PC-9 (cell line): ENCODE measurements around the gene TCF3. TPM values are rescaled to one million over a fixed set of nuclear protein-coding genes. Genes with fewer than 3 reads are reported as not detected.

ENCODE experiments used
- BruUV-seq: library from RNA; stranded (reverse); fragments of 400-500 nt; replicated peaks from 2 replicates; lab custom pipeline; 2021; lab: Mats Ljungman, UMichigan
- CTCF ChIA-PET: fragments of 300-600 bp; sonication (Branson Sonifier 250); formaldehyde crosslinking; loops from one replicate; lab custom pipeline; 2022; ENCODE audit warnings: antibody characterized with exemption; lab: Charles Lee
- POLR2A ChIA-PET: fragments of 300-600 bp; sonication (Branson Sonifier 250); formaldehyde crosslinking; loops from one replicate; lab custom pipeline; 2022; ENCODE audit warnings: antibody characterized with exemption; ENCODE audit not compliant: unreplicated experiment; lab: Charles Lee
- DNase-seq, 2 experiments: peaks; one replicate each; pipeline versions ENCODE4 v3.0.0 to v3.0.0-alpha.2; 2015 to 2022; ENCODE audit warnings: mixed read lengths in 1 of 2
- H2AFZ ChIP-seq: fragments of 200-600 bp; sonication (generic); 2 replicates; pipeline ENCODE4 v1.8.1; 2017; ENCODE audit warnings: antibody characterized with exemption
- H3F3A ChIP-seq: fragments of 200-600 bp; sonication (generic); 2 replicates; pipeline ENCODE4 v1.8.1; 2017; ENCODE audit warnings: antibody characterized with exemption, mild to moderate bottlenecking, low read depth; ENCODE audit not compliant: insufficient read depth
- H3K27ac ChIP-seq: fragments of 200-600 bp; sonication (generic); 2 replicates; pipeline ENCODE4 v1.6.1; 2016; ENCODE audit warnings: mixed run types
- H3K27me3 ChIP-seq: fragments of 200-600 bp; sonication (generic); 2 replicates; pipeline ENCODE4 v1.6.1; 2016; ENCODE audit warnings: low read depth, mixed run types; ENCODE audit not compliant: insufficient read depth
- H3K36me3 ChIP-seq: fragments of 200-600 bp; sonication (generic); 2 replicates; pipeline ENCODE4 v1.6.1; 2016; ENCODE audit warnings: low read depth, mixed run types
- H3K4me1 ChIP-seq: fragments of 200-600 bp; sonication (generic); replicated peaks from 2 replicates; pipeline ENCODE4 v1.6.1; 2016; ENCODE audit warnings: mixed run types; ENCODE audit not compliant: insufficient read depth
- H3K4me2 ChIP-seq: fragments of 200-600 bp; sonication (generic); 2 replicates; pipeline ENCODE4 v1.6.1; 2017; ENCODE audit warnings: mixed run types
- H3K4me3 ChIP-seq: fragments of 200-600 bp; sonication (generic); 2 replicates; pipeline ENCODE4 v1.6.1; 2016; ENCODE audit warnings: mixed run types
- H3K79me2 ChIP-seq: fragments of 200-600 bp; sonication (generic); 2 replicates; pipeline ENCODE4 v1.6.1; 2017; ENCODE audit warnings: low read depth, mixed run types
- H3K9me2 ChIP-seq: fragments of 200-600 bp; sonication (generic); 2 replicates; pipeline ENCODE4 v1.8.1; 2017; ENCODE audit warnings: mild to moderate bottlenecking; ENCODE audit not compliant: insufficient read depth
- H3K9me3 ChIP-seq: fragments of 200-600 bp; sonication (generic); 2 replicates; pipeline ENCODE4 v1.8.1; 2016; ENCODE audit warnings: low read depth; ENCODE audit not compliant: insufficient read depth
- H4K20me1 ChIP-seq: fragments of 200-600 bp; sonication (generic); 2 replicates; pipeline ENCODE4 v1.8.1; 2017; ENCODE audit not compliant: insufficient read depth
- CTCF ChIP-seq: fragments of 200-600 bp; sonication (generic); conservative IDR thresholded peaks from 2 replicates; pipeline ENCODE4 v1.6.1; 2017; ENCODE audit warnings: mixed run types, antibody characterized with exemption, mild to moderate bottlenecking, moderate library complexity
- EZH2 ChIP-seq: fragments of 200-600 bp; sonication (generic); IDR thresholded peaks from 2 replicates; pipeline ENCODE4 v1.8.0; 2017; ENCODE audit warnings: antibody characterized with exemption, low read depth
- intact Hi-C: fragments of 100-400 bp; cut with micrococcal nuclease; formaldehyde crosslinking; loops from one replicate; pipeline ENCODE4 v1.10.0; 2022; ENCODE audit not compliant: unreplicated experiment
- total RNA-seq: library from RNA; stranded (reverse); gene quantifications from 2 replicates; pipeline ENCODE4 v1.2.3, GENCODE V29; 2021

The TCF3 gene
- total RNA-seq, 1 experiment from 2014 or later = 98.0 TPM

GRCh38 chr19:1636325-1637236 is 15.8 kb downstream of the TCF3 start:
- intact Hi-C loops = no loop called here
- POLR2A ChIA-PET = no interaction called here
- Histone ChIP-seq H3K27ac (no peak overlapping the region), H3F3A (no peaks in the 10 kb centered on the region), H4K20me1 (no peaks in the 10 kb centered on the region), H3K9me2 (no peaks in the 10 kb centered on the region), H3K36me3 (0 out of 2 replicates have a peak, but pooled peaks cover 3% of the 10 kb centered on the region), H3K4me3 (no peak overlapping the region), H3K79me2 (no peaks in the 10 kb centered on the region), H3K4me2 (no peak overlapping the region), H2AFZ (no peak overlapping the region), H3K9me3 (no peaks in the 10 kb centered on the region), H3K4me1 (no peaks in the 10 kb centered on the region), H3K27me3 (no peaks in the 10 kb centered on the region)
- CTCF ChIA-PET = no interaction called here
- DNase-seq = no peak
- no TSS peak for BruUV-seq
- TF ChIP-seq CTCF = no peak
- no peak for TF ChIP-seq EZH2

- no peaks in the 10 kb centered on the region for H4K20me1 ChIP-seq
Observed at GRCh38 chr19:1634938-1635243, 17.5 kb downstream of the TCF3 start.

More at GRCh38 chr19:1634938-1635243, 17.5 kb downstream of the TCF3 start:
- no peak overlapping the region for H3K27ac ChIP-seq
- intact Hi-C loops = no loop called here
- H3K9me2 ChIP-seq = no peaks in the 10 kb centered on the region
- H3K4me2 ChIP-seq = no peak overlapping the region
- 0 out of 2 replicates have a peak, but pooled peaks cover 3% of the 10 kb centered on the region for H3K36me3 ChIP-seq
- no peak overlapping the region for H2AFZ ChIP-seq
- no peaks in the 10 kb centered on the region for H3K4me1 ChIP-seq
- H3K4me3 ChIP-seq = no peak overlapping the region
- CTCF ChIA-PET = no interaction called here
- H3K27me3 ChIP-seq = no peaks in the 10 kb centered on the region
- no peaks in the 10 kb centered on the region for H3F3A ChIP-seq
- no peak for DNase-seq
- H3K9me3 ChIP-seq = no peaks in the 10 kb centered on the region
- no TSS peak for BruUV-seq
- POLR2A ChIA-PET = no interaction called here
- no peaks in the 10 kb centered on the region for H3K79me2 ChIP-seq
- TF ChIP-seq EZH2 = no peak
- TF ChIP-seq CTCF = no peak
